ENCODE results near the gene SLC18A2. TPM values are rescaled to one million over a fixed set of nuclear protein-coding genes. Genes with fewer than 3 reads are reported as not detected.

SLC18A2 gene
- total and polyA plus RNA-seq, 11 donors = 0.06 to 0.32 (median 0.16) TPM; not detected in 3

- Histone ChIP-seq H3K27ac (no peak overlapping the region), H3K4me1 (no peaks in the 10 kb centered on the region), H3K9me3 (peaks cover 0 to 5% (median 0%) of the 10 kb centered on the region in 12 donors), H3K27me3 (peaks cover 0 to 43% (median 4%) of the 10 kb centered on the region in 9 donors), H3K4me3 (no peak overlapping the region), H3K36me3 (no peaks in the 10 kb centered on the region)
- intact Hi-C loops (cut with DNase I) = no loop called here
- no peak for DNase-seq
- no peak for ATAC-seq
- 35 to 56% (median 53%) methylated on average over 2 of the region's 2 CpGs for WGBS, 4 donors
- no peak for TF ChIP-seq POLR2A (IDR thresholded peaks at IDR 0.05)
- no peak for TF ChIP-seq CTCF (IDR thresholded peaks at IDR 0.05)
Measured at GRCh38 chr10:117204316-117204715, 36.6 kb upstream of the SLC18A2 start.

- Histone ChIP-seq H3K36me3 (no peaks in the 10 kb centered on the region), H3K27ac (no peak overlapping the region), H3K9me3 (peaks cover 0 to 21% (median 6%) of the 10 kb centered on the region in 12 donors), H3K4me1 (peaks cover 0 to 10% (median 7%) of the 10 kb centered on the region in 12 donors), H3K27me3 (peaks cover 11 to 72% (median 21%) of the 10 kb centered on the region in 9 donors), H3K4me3 (no peak overlapping the region)
- no peak for DNase-seq
- intact Hi-C loops (cut with DNase I) = loop anchor here in 4 of 10 donors (5.0 to 10.0 kb wide), 4 partner anchors 113 to 1035 kb away; no protein-coding TSS in a partner anchor
- TF ChIP-seq CTCF (IDR thresholded peaks at IDR 0.05) (no peak), POLR2A (IDR thresholded peaks at IDR 0.05) (no peak)
- no peak for ATAC-seq
- WGBS, 4 donors = 70 to 91% (median 75%) methylated on average over 1 of the region's 1 CpG
Measured at GRCh38 chr10:117212176-117212575, 28.7 kb upstream of the SLC18A2 start.

GRCh38 chr10:117214401-117214800, 26.5 kb upstream of the SLC18A2 start:
- Histone ChIP-seq H3K4me1 (peaks cover 0 to 13% (median 8%) of the 10 kb centered on the region in 12 donors), H3K27me3 (peaks cover 19 to 62% (median 27%) of the 10 kb centered on the region in 9 donors), H3K36me3 (no peaks in the 10 kb centered on the region), H3K27ac (no peak overlapping the region), H3K9me3 (peaks cover 0 to 21% (median 6%) of the 10 kb centered on the region in 12 donors), H3K4me3 (no peak overlapping the region)
- intact Hi-C loops (cut with DNase I) = loop anchor here in 4 of 10 donors (5.0 to 10.0 kb wide), 4 partner anchors 110 to 1033 kb away; no protein-coding TSS in a partner anchor
- DNase-seq (no peak), ATAC-seq (no peak)
- WGBS, 4 donors = 54 to 81% (median 67%) methylated on average over 1 of the region's 1 CpG
- no peak for TF ChIP-seq CTCF (IDR thresholded peaks at IDR 0.05)
- TF ChIP-seq POLR2A (IDR thresholded peaks at IDR 0.05) = no peak

GRCh38 chr10:117215079-117215478, 25.8 kb upstream of the SLC18A2 start:
- peaks cover 19 to 55% (median 27%) of the 10 kb centered on the region in 9 donors for H3K27me3 ChIP-seq
- intact Hi-C loops (cut with DNase I) = loop anchor here in 7 of 10 donors (5.0 to 10.0 kb wide), 7 partner anchors 102 to 1030 kb away; no protein-coding TSS in a partner anchor
- WGBS, 4 donors = 82 to 94% (median 85%) methylated on average over 2 of the region's 2 CpGs
- no peaks in the 10 kb centered on the region for H3K36me3 ChIP-seq
- peaks cover 0 to 21% (median 6%) of the 10 kb centered on the region in 12 donors for H3K9me3 ChIP-seq
- H3K4me3 ChIP-seq = no peak overlapping the region
- no peak for TF ChIP-seq POLR2A (IDR thresholded peaks at IDR 0.05)
- no peak for TF ChIP-seq CTCF (IDR thresholded peaks at IDR 0.05)
- no peak for DNase-seq
- H3K4me1 ChIP-seq = peaks cover 0 to 13% (median 8%) of the 10 kb centered on the region in 12 donors
- no peak for ATAC-seq
- H3K27ac ChIP-seq = no peak overlapping the region
